Measurements from ENCODE around the gene MYO19.

MYO19 gene

GRCh38 chr17:36527621-36528250, 6.9 kb downstream of the MYO19 start:
- Histone ChIP-seq H3K36me3 (peaks cover 35% of the 10 kb centered on the region), H3K27ac (no peak overlapping the region), H3K4me1 (ENCODE audit: control insufficient read depth in 1 of 2, insufficient read depth in 1 of 2, low read depth in 1 of 2, low read length in 1 of 2) (peaks cover 6 to 7% of the 10 kb centered on the region in 2 experiments), H3K4me3 (ENCODE audit: low read depth in 1 of 2, low read length in 1 of 2) (no peak overlapping the region), H3K27me3 (no peaks in the 10 kb centered on the region), H3K9me3 (no peaks in the 10 kb centered on the region)
- no peak for TF ChIP-seq CTCF (IDR thresholded peaks at IDR 0.05)

- no peak overlapping the region for H3K27ac ChIP-seq
- TF ChIP-seq CTCF (IDR thresholded peaks at IDR 0.05): no peak
- peaks cover 35% of the 10 kb centered on the region for H3K36me3 ChIP-seq
- H3K9me3 ChIP-seq: no peaks in the 10 kb centered on the region
- peaks cover 6 to 7% of the 10 kb centered on the region in 2 experiments for H3K4me1 ChIP-seq (ENCODE audit: control insufficient read depth in 1 of 2, insufficient read depth in 1 of 2, low read depth in 1 of 2, low read length in 1 of 2)
- H3K27me3 ChIP-seq: no peaks in the 10 kb centered on the region
- H3K4me3 ChIP-seq (ENCODE audit: low read depth in 1 of 2, low read length in 1 of 2): no peak overlapping the region
Measured at GRCh38 chr17:36525888-36526287, 8.8 kb downstream of the MYO19 start.

- H3K9me3 ChIP-seq: no peaks in the 10 kb centered on the region
- H3K4me1 ChIP-seq (ENCODE audit: control insufficient read depth in 1 of 2, insufficient read depth in 1 of 2, low read depth in 1 of 2, low read length in 1 of 2): peaks cover 6 to 7% of the 10 kb centered on the region in 2 experiments
- peaks cover 38% of the 10 kb centered on the region for H3K36me3 ChIP-seq
- no peak overlapping the region for H3K4me3 ChIP-seq (ENCODE audit: low read depth in 1 of 2, low read length in 1 of 2)
- no peak overlapping the region for H3K27ac ChIP-seq
- no peaks in the 10 kb centered on the region for H3K27me3 ChIP-seq
- no peak for TF ChIP-seq CTCF (IDR thresholded peaks at IDR 0.05)
Measured at GRCh38 chr17:36525113-36525512, 9.6 kb downstream of the MYO19 start.

GRCh38 chr17:36524428-36524876, 10.2 kb downstream of the MYO19 start:
- no peak overlapping the region for H3K4me3 ChIP-seq (ENCODE audit: low read depth in 1 of 2, low read length in 1 of 2)
- H3K9me3 ChIP-seq: no peaks in the 10 kb centered on the region
- H3K4me1 ChIP-seq (ENCODE audit: control insufficient read depth in 1 of 2, insufficient read depth in 1 of 2, low read depth in 1 of 2, low read length in 1 of 2): peaks cover 6 to 7% of the 10 kb centered on the region in 2 experiments
- no peak for TF ChIP-seq CTCF (IDR thresholded peaks at IDR 0.05)
- H3K27ac ChIP-seq: no peak overlapping the region
- H3K27me3 ChIP-seq: no peaks in the 10 kb centered on the region
- H3K36me3 ChIP-seq: peaks cover 38% of the 10 kb centered on the region

- H3K4me3 ChIP-seq (ENCODE audit: low read depth in 1 of 2, low read length in 1 of 2): no peak overlapping the region
- no peak overlapping the region for H3K27ac ChIP-seq
- H3K4me1 ChIP-seq (ENCODE audit: control insufficient read depth in 1 of 2, insufficient read depth in 1 of 2, low read depth in 1 of 2, low read length in 1 of 2): peaks cover 6 to 7% of the 10 kb centered on the region in 2 experiments
- TF ChIP-seq CTCF (IDR thresholded peaks at IDR 0.05): no peak
- H3K9me3 ChIP-seq: no peaks in the 10 kb centered on the region
- H3K36me3 ChIP-seq: peaks cover 38% of the 10 kb centered on the region
- H3K27me3 ChIP-seq: no peaks in the 10 kb centered on the region
Measured at GRCh38 chr17:36523113-36523512, 11.6 kb downstream of the MYO19 start.

Data from neutrophil (primary cell).